Fibroblast of lung (primary cell): ENCODE results near the gene RPS24. TPM values are rescaled to one million over a fixed set of nuclear protein-coding genes. Genes with fewer than 3 reads are reported as not detected.
A peak's percentile ranks its signal among the peaks of the same experiment; 100 is the strongest.

Experiments used
- DNase-seq, 2 donors: peaks; one replicate each; pipeline versions ENCODE4 v3.0.0 to v3.0.0-alpha.2; 2010; ENCODE audit warnings: low read depth in 2 of 2
- H2AFZ ChIP-seq: 2 replicates; pipeline ENCODE4 v1.5.1; 2012; ENCODE audit warnings: low read length, control low read depth, inconsistent platforms
- H3K27ac ChIP-seq: 2 replicates; pipeline ENCODE4 v1.5.1; 2011; ENCODE audit warnings: low read length, control low read depth; ENCODE audit not compliant: insufficient read depth
- H3K27me3 ChIP-seq: 2 replicates; pipeline ENCODE4 v1.5.1; 2011; ENCODE audit warnings: mild to moderate bottlenecking, low read length; ENCODE audit not compliant: control insufficient read depth, insufficient read depth
- H3K36me3 ChIP-seq: 2 replicates; pipeline ENCODE4 v1.5.1; 2011; ENCODE audit warnings: low read length; ENCODE audit not compliant: control insufficient read depth, insufficient read depth
- H3K4me1 ChIP-seq: 2 replicates; pipeline ENCODE4 v1.5.1; 2011; ENCODE audit warnings: low read length; ENCODE audit not compliant: control insufficient read depth, insufficient read depth; ENCODE audit errors: extremely low read depth
- H3K4me2 ChIP-seq: 2 replicates; pipeline ENCODE4 v1.5.1; 2011; ENCODE audit warnings: low read length, control low read depth; ENCODE audit not compliant: insufficient read depth; ENCODE audit errors: extremely low read depth
- H3K4me3 ChIP-seq, 4 experiments: fragments of 200-600 bp in 1 of 4; sonication (generic) in 1 of 4; replicated peaks in 1 of 4; 2 replicates each; pipeline ENCODE4 v1.5.1; 2011 to 2016; ENCODE audit warnings: low read length in 4 of 4, low read depth in 3 of 4, mild to moderate bottlenecking in 3 of 4, control low read depth in 2 of 4, inconsistent platforms in 1 of 4, mixed read lengths in 1 of 4; ENCODE audit not compliant: insufficient read depth in 1 of 4; ENCODE audit errors: control extremely low read depth in 1 of 4
- H3K79me2 ChIP-seq: 2 replicates; pipeline ENCODE4 v1.5.1; 2012; ENCODE audit warnings: mild to moderate bottlenecking, low read length, inconsistent platforms; ENCODE audit not compliant: control insufficient read depth, insufficient read depth
- H3K9ac ChIP-seq: 2 replicates; pipeline ENCODE4 v1.5.1; 2011; ENCODE audit warnings: mild to moderate bottlenecking, low read length, control low read depth; ENCODE audit not compliant: insufficient read depth
- H3K9me3 ChIP-seq: 2 replicates; pipeline ENCODE4 v1.5.1; 2012; ENCODE audit warnings: low read depth, low read length; ENCODE audit not compliant: control insufficient read depth, insufficient read depth
- H4K20me1 ChIP-seq: 2 replicates; pipeline ENCODE4 v1.5.1; 2011; ENCODE audit warnings: low read length; ENCODE audit not compliant: control insufficient read depth, insufficient read depth; ENCODE audit errors: extremely low read depth
- EZH2 ChIP-seq: IDR thresholded peaks from 2 replicates; pipeline ENCODE4 v1.5.1; 2012; ENCODE audit warnings: low read length, control low read depth, mild to moderate bottlenecking; ENCODE audit errors: missing control alignments
- polyA plus RNA-seq, 2 donors: library from polyadenylated mRNA; depleted of rRNA in 1 of 2; stranded (reverse) in 1 of 2; unstranded in 1 of 2; fragments of >200 nt; gene quantifications; 2 replicates each; pipeline ENCODE4 v1.2.1, GENCODE V29; 2011 to 2012; ENCODE audit warnings: missing spikeins in 1 of 2
- total RNA-seq: library from RNA; depleted of rRNA; stranded (reverse); fragments of >200 nt; gene quantifications from 2 replicates; pipeline ENCODE4 v1.2.1, GENCODE V29; 2014
- TF ChIP-seq, protein P1 (sequence below), 2 donors: IDR thresholded peaks in 1 of 2; conservative IDR thresholded peaks in 1 of 2; 1 replicate in 1 of 2; 2 replicates in 1 of 2; pipeline ENCODE4 v1.5.1; 2011 to 2012; ENCODE audit warnings: low read length in 2 of 2, control low read depth in 1 of 2, inconsistent platforms in 1 of 2, low read depth in 1 of 2, mild to moderate bottlenecking in 1 of 2

The RPS24 gene
- total and polyA plus RNA-seq, 2 donors (not counting 1 experiment from before 2014, with no cell fraction given) = 1,917 to 4,192 TPM

DNA sequence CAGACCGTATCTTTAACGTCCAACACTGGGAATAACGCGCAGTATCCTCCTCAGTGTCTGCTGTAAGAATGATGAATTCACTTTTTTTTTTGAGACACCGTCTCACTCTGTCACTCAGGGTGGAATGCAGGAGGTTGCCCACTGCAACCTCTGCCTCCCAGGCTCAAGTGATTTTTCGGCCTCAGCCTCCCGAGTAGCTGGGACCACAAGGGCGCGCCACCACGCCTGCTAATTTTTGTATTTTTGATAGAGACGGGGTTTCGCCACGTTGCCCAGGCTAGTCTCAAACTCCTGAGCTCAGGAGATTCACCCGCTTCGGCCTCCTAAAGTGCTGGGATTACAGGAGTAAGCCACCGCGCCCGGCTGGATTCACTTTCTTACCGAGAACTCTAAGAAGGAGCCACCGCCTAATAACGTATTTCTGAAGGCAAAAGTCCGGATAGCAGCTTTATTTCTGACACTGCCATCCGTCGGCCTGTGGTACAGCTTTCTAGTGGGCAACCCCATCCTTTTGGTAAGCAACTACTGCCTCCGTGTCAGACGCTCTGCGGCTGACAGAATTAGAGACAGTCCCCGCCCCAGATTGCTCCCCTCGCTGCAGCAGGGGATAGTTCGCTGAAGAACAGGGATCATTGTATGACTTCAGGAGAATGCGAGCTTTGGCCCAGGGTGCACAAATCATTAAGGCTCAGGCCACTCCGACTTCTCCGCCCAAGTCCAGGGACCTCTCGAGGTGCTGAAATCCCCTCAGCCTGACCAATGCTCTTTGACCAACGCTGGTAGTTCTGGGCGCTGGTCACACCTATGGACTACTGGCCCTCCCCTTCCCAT is 5.0 kb upstream of the RPS24 start:
- Histone ChIP-seq H3K27me3 (no peaks in the 10 kb centered on the region), H3K36me3 (peaks cover 6% of the 10 kb centered on the region), H3K9me3 (no peaks in the 10 kb centered on the region), H4K20me1 (no peaks in the 10 kb centered on the region), H2AFZ (peak overlapping the region; percentile 96), H3K79me2 (peaks cover 28% of the 10 kb centered on the region), H3K9ac (peak overlapping the region; percentile 88), H3K4me2 (peak overlapping the region; percentile 84), H3K4me3 (peak overlapping the region; percentile 83 to 98 (median 88)), H3K4me1 (peaks cover 14% of the 10 kb centered on the region), H3K27ac (peak overlapping the region; percentile 92)
- peak; percentile 58 to 66 for DNase-seq
- TF ChIP-seq, protein P1, sequence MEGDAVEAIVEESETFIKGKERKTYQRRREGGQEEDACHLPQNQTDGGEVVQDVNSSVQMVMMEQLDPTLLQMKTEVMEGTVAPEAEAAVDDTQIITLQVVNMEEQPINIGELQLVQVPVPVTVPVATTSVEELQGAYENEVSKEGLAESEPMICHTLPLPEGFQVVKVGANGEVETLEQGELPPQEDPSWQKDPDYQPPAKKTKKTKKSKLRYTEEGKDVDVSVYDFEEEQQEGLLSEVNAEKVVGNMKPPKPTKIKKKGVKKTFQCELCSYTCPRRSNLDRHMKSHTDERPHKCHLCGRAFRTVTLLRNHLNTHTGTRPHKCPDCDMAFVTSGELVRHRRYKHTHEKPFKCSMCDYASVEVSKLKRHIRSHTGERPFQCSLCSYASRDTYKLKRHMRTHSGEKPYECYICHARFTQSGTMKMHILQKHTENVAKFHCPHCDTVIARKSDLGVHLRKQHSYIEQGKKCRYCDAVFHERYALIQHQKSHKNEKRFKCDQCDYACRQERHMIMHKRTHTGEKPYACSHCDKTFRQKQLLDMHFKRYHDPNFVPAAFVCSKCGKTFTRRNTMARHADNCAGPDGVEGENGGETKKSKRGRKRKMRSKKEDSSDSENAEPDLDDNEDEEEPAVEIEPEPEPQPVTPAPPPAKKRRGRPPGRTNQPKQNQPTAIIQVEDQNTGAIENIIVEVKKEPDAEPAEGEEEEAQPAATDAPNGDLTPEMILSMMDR (conservative IDR thresholded peaks at IDR 0.05 in 1 of 2, IDR thresholded peaks at IDR 0.05 in 1 of 2; ENCODE audit: low read depth in 1 of 2, low read length in 2 of 2) = no peak
- TF ChIP-seq EZH2 = no peak

- H2AFZ ChIP-seq = peak within 1 kb of the TSS; percentile 96
- H3K36me3 ChIP-seq = peaks cover 4% of the 10 kb centered on the region
- no peak for TF ChIP-seq EZH2
- TF ChIP-seq, protein P1 (conservative IDR thresholded peaks at IDR 0.05 in 1 of 2, IDR thresholded peaks at IDR 0.05 in 1 of 2; ENCODE audit: low read depth in 1 of 2, low read length in 2 of 2) = peak; percentile 45 to 67
- no peaks in the 10 kb centered on the region for H3K9me3 ChIP-seq
- peaks cover 36% of the 10 kb centered on the region for H3K79me2 ChIP-seq
- peak within 1 kb of the TSS; percentile 88 for H3K9ac ChIP-seq
- no peaks in the 10 kb centered on the region for H4K20me1 ChIP-seq
- peak within 1 kb of the TSS; percentile 86 for H3K4me2 ChIP-seq
- peak within 1 kb of the TSS; percentile 83 to 98 (median 88) for H3K4me3 ChIP-seq
- peaks cover 15% of the 10 kb centered on the region for H3K4me1 ChIP-seq
- peak; percentile 99 for DNase-seq
- H3K27ac ChIP-seq = peak within 1 kb of the TSS; percentile 92
- no peaks in the 10 kb centered on the region for H3K27me3 ChIP-seq
These were observed 4.1 kb upstream of the RPS24 start, which contains the start of gene POLR3A for GRCh38 chr10:78029269-78030226. Gene POLR3A (minus strand): TSS chr10:78029515. CDS start chr10:78029407, 108 bp downstream.

GRCh38 chr10:78033387-78033636 is 351 bp upstream of the RPS24 start:
- H3K4me3 ChIP-seq = peak overlapping the region; percentile 47 to 99 (median 80)
- no peaks in the 10 kb centered on the region for H3K27me3 ChIP-seq
- peak overlapping the region; percentile 76 for H2AFZ ChIP-seq
- TF ChIP-seq, protein P1 (conservative IDR thresholded peaks at IDR 0.05 in 1 of 2, IDR thresholded peaks at IDR 0.05 in 1 of 2; ENCODE audit: low read depth in 1 of 2, low read length in 2 of 2) = no peak
- no peak for TF ChIP-seq EZH2
- peak overlapping the region; percentile 85 for H3K4me2 ChIP-seq
- no peak for DNase-seq
- no peaks in the 10 kb centered on the region for H3K9me3 ChIP-seq
- peaks cover 9% of the 10 kb centered on the region for H3K36me3 ChIP-seq
- peaks cover 11% of the 10 kb centered on the region for H3K4me1 ChIP-seq
- no peak overlapping the region for H3K9ac ChIP-seq
- H4K20me1 ChIP-seq = no peaks in the 10 kb centered on the region
- H3K79me2 ChIP-seq = peaks cover 56% of the 10 kb centered on the region
- no peak overlapping the region for H3K27ac ChIP-seq
